Keratinocyte (primary cell): Measurements from ENCODE around the gene ONECUT1. TPM values are rescaled to one million over a fixed set of nuclear protein-coding genes. Genes with fewer than 3 reads are reported as not detected.

Source experiments
- DNase-seq: peaks from one replicate; pipeline ENCODE4 v3.0.0-alpha.2; 2011; ENCODE audit warnings: low read depth, missing footprints, low spot score
- FAIRE-seq: peaks from 2 replicates; lab custom pipeline; 2011; peaks lifted over from hg19 to GRCh38; lab: Jason Lieb, UNC
- H2AFZ ChIP-seq: 2 replicates; pipeline ENCODE4 v1.6.0; 2012; ENCODE audit warnings: low read length, control low read depth, inconsistent platforms; ENCODE audit not compliant: control insufficient read depth
- H3K27ac ChIP-seq: 2 replicates; pipeline ENCODE4 v1.5.1; 2011; ENCODE audit warnings: low read length; ENCODE audit not compliant: control insufficient read depth, insufficient read depth
- H3K27me3 ChIP-seq: 3 replicates; pipeline ENCODE4 v1.6.0; 2011; ENCODE audit warnings: low read length; ENCODE audit not compliant: control insufficient read depth, insufficient read depth; ENCODE audit errors: extremely low read depth
- H3K36me3 ChIP-seq, 2 experiments: 2 replicates in 1 of 2; 3 replicates in 1 of 2; pipeline ENCODE4 v1.5.1; 2011; ENCODE audit warnings: low read length in 2 of 2, mild to moderate bottlenecking in 1 of 2; ENCODE audit not compliant: control insufficient read depth in 2 of 2, insufficient read depth in 2 of 2; ENCODE audit errors: extremely low read depth in 1 of 2
- H3K4me1 ChIP-seq: 3 replicates; pipeline ENCODE4 v1.5.1; 2011; ENCODE audit warnings: low read length; ENCODE audit not compliant: control insufficient read depth, insufficient read depth; ENCODE audit errors: extremely low read depth
- H3K4me2 ChIP-seq: 3 replicates; pipeline ENCODE4 v1.6.0; 2011; ENCODE audit warnings: low read depth, low read length; ENCODE audit not compliant: control insufficient read depth, insufficient read depth; ENCODE audit errors: extremely low read depth
- H3K4me3 ChIP-seq, 3 experiments: fragments of 200-600 bp in 1 of 3; sonication (generic) in 1 of 3; 2 replicates in 2 of 3; 3 replicates in 1 of 3; pipeline ENCODE4 v1.5.1; 2011 to 2016; ENCODE audit warnings: low read length in 3 of 3, mild to moderate bottlenecking in 3 of 3, control low read depth in 2 of 3, inconsistent platforms in 1 of 3, low read depth in 1 of 3, mixed read lengths in 1 of 3, mixed run types in 1 of 3, moderate library complexity in 1 of 3; ENCODE audit not compliant: control insufficient read depth in 2 of 3, insufficient read depth in 2 of 3; ENCODE audit errors: extremely low read depth in 1 of 3
- H3K79me2 ChIP-seq: 2 replicates; pipeline ENCODE4 v1.6.0; 2012; ENCODE audit warnings: low read length; ENCODE audit not compliant: control insufficient read depth, insufficient read depth
- H3K9ac ChIP-seq: 3 replicates; pipeline ENCODE4 v1.6.0; 2011; ENCODE audit warnings: low read length; ENCODE audit not compliant: control insufficient read depth, insufficient read depth; ENCODE audit errors: extremely low read depth
- H3K9me1 ChIP-seq: 3 replicates; pipeline ENCODE4 v1.6.0; 2011; ENCODE audit warnings: low read length; ENCODE audit not compliant: control insufficient read depth, insufficient read depth; ENCODE audit errors: extremely low read depth
- H3K9me3 ChIP-seq: 2 replicates; pipeline ENCODE4 v1.5.1; 2012; ENCODE audit warnings: low read depth, low read length; ENCODE audit not compliant: control insufficient read depth
- H4K20me1 ChIP-seq: 3 replicates; pipeline ENCODE4 v1.6.0; 2011; ENCODE audit warnings: low read length; ENCODE audit not compliant: control insufficient read depth, insufficient read depth; ENCODE audit errors: extremely low read depth
- CTCF ChIP-seq, 3 experiments: IDR thresholded peaks in 1 of 3; conservative IDR thresholded peaks in 1 of 3; optimal IDR thresholded peaks in 1 of 3; 2 replicates in 2 of 3; 3 replicates in 1 of 3; pipeline versions ENCODE3 to v1.5.1; 2011; ENCODE audit warnings: low read length in 3 of 3, mild to moderate bottlenecking in 3 of 3, moderate library complexity in 2 of 3, control low read depth in 1 of 3, inconsistent platforms in 1 of 3; ENCODE audit not compliant: insufficient read depth in 2 of 3; ENCODE audit errors: extremely low read depth in 1 of 3
- EZH2 ChIP-seq: IDR thresholded peaks from one replicate; pipeline ENCODE4 v1.6.1; 2012; ENCODE audit warnings: inconsistent platforms, mild to moderate bottlenecking, low read length, moderate library complexity
- dilution Hi-C: fragments of 300-500 bp; cut with MboI; formaldehyde crosslinking; loops from one replicate; pipeline ENCODE4 v1.7.0; 2020; ENCODE audit warnings: low sequenced_read_pairs; ENCODE audit not compliant: extremely low pct_ligation_motif_present
- polyA plus RNA-seq, 5 experiments: library from polyadenylated mRNA; depleted of rRNA in 3 of 5; stranded (reverse) in 3 of 5; stranded (forward) in 1 of 5; unstranded in 1 of 5; fragments of >200 nt; gene quantifications; 1 replicate in 1 of 5; 2 replicates in 3 of 5; 3 replicates in 1 of 5; pipeline versions ENCODE4 v1.2.1 to v1.2.3, GENCODE V29; 2011 to 2012; ENCODE audit warnings: missing spikeins in 2 of 5, low read depth in 1 of 5, low replicate concordance in 1 of 5

Gene ONECUT1
- polyA plus RNA-seq, 1 donor (not counting 4 experiments of a cell fraction or from before 2014, with no cell fraction given), result not detected

GRCh38 chr15:52716536-52716935 lies 73.6 kb downstream of the ONECUT1 start:
- FAIRE-seq, result no peak
- no peaks in the 10 kb centered on the region for H3K36me3 ChIP-seq

GRCh38 chr15:52715411-52715810 lies 74.7 kb downstream of the ONECUT1 start:
- DNase-seq, result no peak
- dilution Hi-C loops, result no loop called here
- no peak for FAIRE-seq

More at GRCh38 chr15:52716536-52716935, 73.6 kb downstream of the ONECUT1 start:
- H3K4me1 ChIP-seq, result no peaks in the 10 kb centered on the region
- H3K27ac ChIP-seq, result no peak overlapping the region
- DNase-seq, result no peak
- no peak overlapping the region for H3K4me3 ChIP-seq
- H3K4me2 ChIP-seq, result no peak overlapping the region
- no peak overlapping the region for H2AFZ ChIP-seq
- no peaks in the 10 kb centered on the region for H4K20me1 ChIP-seq
- no peaks in the 10 kb centered on the region for H3K79me2 ChIP-seq
- dilution Hi-C loops, result no loop called here
- no peak for TF ChIP-seq CTCF (optimal IDR thresholded peaks at IDR 0.05 in 1 of 3, IDR thresholded peaks at IDR 0.05 in 1 of 3, conservative IDR thresholded peaks at IDR 0.05 in 1 of 3; ENCODE audit: extremely low read depth in 1 of 3, insufficient read depth in 2 of 3, low read length in 3 of 3)
- TF ChIP-seq EZH2, result no peak
- no peaks in the 10 kb centered on the region for H3K9me3 ChIP-seq
- no peak overlapping the region for H3K9ac ChIP-seq
- no peaks in the 10 kb centered on the region for H3K9me1 ChIP-seq
- H3K27me3 ChIP-seq, result no peaks in the 10 kb centered on the region

More at GRCh38 chr15:52715411-52715810, 74.7 kb downstream of the ONECUT1 start:
- no peak overlapping the region for H2AFZ ChIP-seq
- no peaks in the 10 kb centered on the region for H3K9me1 ChIP-seq
- H4K20me1 ChIP-seq, result no peaks in the 10 kb centered on the region
- H3K36me3 ChIP-seq, result no peaks in the 10 kb centered on the region
- H3K4me1 ChIP-seq, result peaks cover 3% of the 10 kb centered on the region
- H3K27ac ChIP-seq, result no peak overlapping the region
- H3K9ac ChIP-seq, result no peak overlapping the region
- no peaks in the 10 kb centered on the region for H3K79me2 ChIP-seq
- H3K9me3 ChIP-seq, result no peaks in the 10 kb centered on the region
- TF ChIP-seq CTCF (optimal IDR thresholded peaks at IDR 0.05 in 1 of 3, IDR thresholded peaks at IDR 0.05 in 1 of 3, conservative IDR thresholded peaks at IDR 0.05 in 1 of 3; ENCODE audit: extremely low read depth in 1 of 3, insufficient read depth in 2 of 3, low read length in 3 of 3), result no peak
- no peak for TF ChIP-seq EZH2
- no peak overlapping the region for H3K4me2 ChIP-seq
- no peaks in the 10 kb centered on the region for H3K27me3 ChIP-seq
- no peak overlapping the region for H3K4me3 ChIP-seq
